Activated B cell treated with CpG ODN at 0.5 μM for 24 hours (primary cell): ENCODE measurements around the gene CLPSL2. TPM values are rescaled to one million over a fixed set of nuclear protein-coding genes. Genes with fewer than 3 reads are reported as not detected.

Experiments
- ATAC-seq: fragments of 200-7000 bp; cut with Tn5 transposase; one replicate; pipeline ENCODE4 v1.10.0; 2021; ENCODE audit warnings: low read depth, mild to moderate bottlenecking, moderate library complexity
- CTCF ChIA-PET: fragments of 350-600 bp; sonication (Branson Sonifier 250); formaldehyde crosslinking; loops from one replicate; lab custom pipeline; 2021; ENCODE audit warnings: antibody characterized with exemption; lab: Charles Lee
- POLR2A ChIA-PET: fragments of 350-600 bp; sonication (Branson Sonifier 250); formaldehyde crosslinking; loops from one replicate; lab custom pipeline; 2021; ENCODE audit warnings: antibody characterized with exemption; lab: Charles Lee
- DNase-seq: peaks from one replicate; pipeline ENCODE4 v3.0.0; 2022
- H3K27ac Mint-ChIP-seq: one replicate; pipeline ENCODE4 v1.8.0; 2020; ENCODE audit warnings: mixed read lengths
- H3K27me3 Mint-ChIP-seq: one replicate; pipeline ENCODE4 v1.8.0; 2021; ENCODE audit warnings: mixed read lengths
- H3K36me3 Mint-ChIP-seq: one replicate; pipeline ENCODE4 v1.8.0; 2021; ENCODE audit warnings: low read depth, mixed read lengths
- H3K4me1 Mint-ChIP-seq: one replicate; pipeline ENCODE4 v1.8.0; 2021; ENCODE audit warnings: mixed read lengths
- H3K4me3 Mint-ChIP-seq: one replicate; pipeline ENCODE4 v1.8.0; 2020; ENCODE audit warnings: mild to moderate bottlenecking, mixed read lengths
- H3K9me3 Mint-ChIP-seq: one replicate; pipeline ENCODE4 v1.8.0; 2020; ENCODE audit warnings: mixed read lengths
- intact Hi-C: fragments of 100-400 bp; cut with micrococcal nuclease; formaldehyde crosslinking; loops from one replicate; pipeline ENCODE4 v1.15.1; 2024
- total RNA-seq: library from RNA; stranded (reverse); gene quantifications from 2 replicates; pipeline ENCODE4 v1.2.3, GENCODE V29; 2022
- TF ChIP-seq, protein P1 (sequence below): fragments of 200-600 bp; IDR thresholded peaks from one replicate; pipeline ENCODE4 v1.8.0; 2022; ENCODE audit warnings: antibody characterized with exemption, mild to moderate bottlenecking

The CLPSL2 gene
- total RNA-seq, 1 donor from 2014 or later: not detected

DNA sequence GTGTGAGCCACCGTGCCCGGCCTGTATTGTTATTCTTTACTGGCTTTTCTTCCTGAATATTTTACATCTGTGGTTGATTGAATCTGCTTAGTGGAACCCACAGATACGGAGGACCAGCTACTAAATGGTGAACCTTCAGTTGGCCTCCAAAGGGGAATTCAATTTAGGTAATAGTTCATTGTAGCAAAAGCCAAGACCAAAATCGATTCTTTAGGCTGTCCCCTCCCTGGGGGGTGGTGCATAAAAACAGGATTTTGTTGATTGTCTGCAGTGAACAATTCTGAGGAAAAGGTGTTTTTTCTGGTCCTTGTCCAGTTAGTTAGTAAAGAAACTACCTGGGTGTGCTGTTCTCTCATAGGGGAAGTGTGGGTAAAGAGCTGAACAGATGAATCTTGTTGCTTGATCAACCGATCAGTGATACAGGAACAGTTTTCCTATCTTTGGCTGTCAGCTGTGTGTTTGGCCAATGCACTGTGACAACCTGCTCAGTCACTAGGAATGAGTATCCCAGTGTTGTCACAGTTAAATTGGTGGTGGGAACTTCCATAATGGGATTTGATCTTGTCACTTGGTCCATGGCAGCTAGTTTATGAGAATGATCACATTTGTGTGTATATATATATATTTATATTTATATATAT lies 48.3 kb downstream of the CLPSL2 start:
- DNase-seq (no peak), ATAC-seq (no peak)
- ChIA-PET POLR2A (no interaction called here), CTCF (no interaction called here)
- H3K27ac Mint-ChIP-seq: no peak overlapping the region
- H3K4me1 Mint-ChIP-seq: peaks cover 4% of the 10 kb centered on the region
- no peaks in the 10 kb centered on the region for H3K36me3 Mint-ChIP-seq
- no peaks in the 10 kb centered on the region for H3K27me3 Mint-ChIP-seq
- TF ChIP-seq, protein P1, sequence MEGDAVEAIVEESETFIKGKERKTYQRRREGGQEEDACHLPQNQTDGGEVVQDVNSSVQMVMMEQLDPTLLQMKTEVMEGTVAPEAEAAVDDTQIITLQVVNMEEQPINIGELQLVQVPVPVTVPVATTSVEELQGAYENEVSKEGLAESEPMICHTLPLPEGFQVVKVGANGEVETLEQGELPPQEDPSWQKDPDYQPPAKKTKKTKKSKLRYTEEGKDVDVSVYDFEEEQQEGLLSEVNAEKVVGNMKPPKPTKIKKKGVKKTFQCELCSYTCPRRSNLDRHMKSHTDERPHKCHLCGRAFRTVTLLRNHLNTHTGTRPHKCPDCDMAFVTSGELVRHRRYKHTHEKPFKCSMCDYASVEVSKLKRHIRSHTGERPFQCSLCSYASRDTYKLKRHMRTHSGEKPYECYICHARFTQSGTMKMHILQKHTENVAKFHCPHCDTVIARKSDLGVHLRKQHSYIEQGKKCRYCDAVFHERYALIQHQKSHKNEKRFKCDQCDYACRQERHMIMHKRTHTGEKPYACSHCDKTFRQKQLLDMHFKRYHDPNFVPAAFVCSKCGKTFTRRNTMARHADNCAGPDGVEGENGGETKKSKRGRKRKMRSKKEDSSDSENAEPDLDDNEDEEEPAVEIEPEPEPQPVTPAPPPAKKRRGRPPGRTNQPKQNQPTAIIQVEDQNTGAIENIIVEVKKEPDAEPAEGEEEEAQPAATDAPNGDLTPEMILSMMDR: no peak
- intact Hi-C loops: no loop called here
- H3K9me3 Mint-ChIP-seq: no peaks in the 10 kb centered on the region
- H3K4me3 Mint-ChIP-seq: no peak overlapping the region

Other genes with a start within 250 kb of the CLPSL2 start
- 17.1 TPM in 2 replicates for gene FKBP5, start 87.7 kb upstream of the CLPSL2 start, total RNA-seq
- gene ARMC12, start 39.6 kb upstream of the CLPSL2 start, total RNA-seq: 0.89 and 1.1 TPM in 2 replicates
- not detected in 2 replicates for gene CLPSL1, start 4.4 kb downstream of the CLPSL2 start, total RNA-seq
- not detected in 2 replicates for gene CLPS, start 20.7 kb downstream of the CLPSL2 start, total RNA-seq
- gene LHFPL5, start 28.8 kb downstream of the CLPSL2 start, total RNA-seq: not detected in 2 replicates
- gene SRPK1, start 144.5 kb downstream of the CLPSL2 start, total RNA-seq: 49.6 and 51.5 TPM in 2 replicates
- gene SLC26A8, start 248.0 kb downstream of the CLPSL2 start, total RNA-seq: not detected in 2 replicates